Activated B cell treated with CpG ODN at 0.5 μM for 24 hours (primary cell): ENCODE results near the gene PRKG1. TPM values are rescaled to one million over a fixed set of nuclear protein-coding genes. Genes with fewer than 3 reads are reported as not detected.

Source experiments
- ATAC-seq: fragments of 200-7000 bp; cut with Tn5 transposase; one replicate; pipeline ENCODE4 v1.10.0; 2021; ENCODE audit warnings: low read depth, mild to moderate bottlenecking, moderate library complexity
- CTCF ChIA-PET: fragments of 350-600 bp; sonication (Branson Sonifier 250); formaldehyde crosslinking; loops from one replicate; lab custom pipeline; 2021; ENCODE audit warnings: antibody characterized with exemption; lab: Charles Lee
- POLR2A ChIA-PET: fragments of 350-600 bp; sonication (Branson Sonifier 250); formaldehyde crosslinking; loops from one replicate; lab custom pipeline; 2021; ENCODE audit warnings: antibody characterized with exemption; lab: Charles Lee
- DNase-seq: peaks from one replicate; pipeline ENCODE4 v3.0.0; 2022
- H3K27ac Mint-ChIP-seq: one replicate; pipeline ENCODE4 v1.8.0; 2020; ENCODE audit warnings: mixed read lengths
- H3K27me3 Mint-ChIP-seq: one replicate; pipeline ENCODE4 v1.8.0; 2021; ENCODE audit warnings: mixed read lengths
- H3K36me3 Mint-ChIP-seq: one replicate; pipeline ENCODE4 v1.8.0; 2021; ENCODE audit warnings: low read depth, mixed read lengths
- H3K4me1 Mint-ChIP-seq: one replicate; pipeline ENCODE4 v1.8.0; 2021; ENCODE audit warnings: mixed read lengths
- H3K4me3 Mint-ChIP-seq: one replicate; pipeline ENCODE4 v1.8.0; 2020; ENCODE audit warnings: mild to moderate bottlenecking, mixed read lengths
- H3K9me3 Mint-ChIP-seq: one replicate; pipeline ENCODE4 v1.8.0; 2020; ENCODE audit warnings: mixed read lengths
- CTCF ChIP-seq: fragments of 200-600 bp; IDR thresholded peaks from one replicate; pipeline ENCODE4 v1.8.0; 2022; ENCODE audit warnings: antibody characterized with exemption, mild to moderate bottlenecking
- intact Hi-C: fragments of 100-400 bp; cut with micrococcal nuclease; formaldehyde crosslinking; loops from one replicate; pipeline ENCODE4 v1.15.1; 2024
- total RNA-seq: library from RNA; stranded (reverse); gene quantifications from 2 replicates; pipeline ENCODE4 v1.2.3, GENCODE V29; 2022

Gene PRKG1
- total RNA-seq, 1 donor from 2014 or later = not detected

DNA sequence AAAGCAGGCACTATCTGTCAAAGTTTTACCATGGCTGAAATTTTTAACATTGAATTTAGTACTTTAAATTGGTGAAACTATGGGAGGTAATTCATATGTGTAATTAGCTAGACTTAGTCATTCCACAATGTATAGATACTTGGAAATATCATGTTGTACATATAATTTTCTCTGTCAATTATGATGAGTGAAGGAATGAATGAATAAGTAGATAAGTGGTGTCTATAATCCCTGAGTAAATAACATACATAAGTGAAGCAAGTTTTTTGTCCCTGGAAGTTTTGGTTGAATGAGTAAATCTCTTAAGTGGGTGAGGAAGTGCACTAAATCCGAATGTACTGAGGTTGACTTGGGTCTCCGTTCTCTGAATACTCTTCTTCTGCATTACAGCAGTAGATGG is 424.1 kb downstream of the PRKG1 start:
- Mint-ChIP-seq H3K4me1 (no peaks in the 10 kb centered on the region), H3K27me3 (no peaks in the 10 kb centered on the region), H3K9me3 (no peaks in the 10 kb centered on the region), H3K4me3 (no peak overlapping the region), H3K36me3 (no peaks in the 10 kb centered on the region), H3K27ac (no peak overlapping the region)
- CTCF ChIA-PET = no interaction called here
- no peak for TF ChIP-seq CTCF
- DNase-seq (no peak), ATAC-seq (no peak)
- intact Hi-C loops = no loop called here
- POLR2A ChIA-PET = no interaction called here

- ChIA-PET POLR2A (no interaction called here), CTCF (no interaction called here)
- Mint-ChIP-seq H3K4me1 (no peaks in the 10 kb centered on the region), H3K4me3 (no peak overlapping the region), H3K36me3 (no peaks in the 10 kb centered on the region), H3K27me3 (no peaks in the 10 kb centered on the region), H3K27ac (no peak overlapping the region), H3K9me3 (no peaks in the 10 kb centered on the region)
- intact Hi-C loops = no loop called here
- no peak for TF ChIP-seq CTCF
- DNase-seq (no peak), ATAC-seq (no peak)
These were observed 427.1 kb downstream of the PRKG1 start for GRCh38 chr10:51501396-51501795.

DNA sequence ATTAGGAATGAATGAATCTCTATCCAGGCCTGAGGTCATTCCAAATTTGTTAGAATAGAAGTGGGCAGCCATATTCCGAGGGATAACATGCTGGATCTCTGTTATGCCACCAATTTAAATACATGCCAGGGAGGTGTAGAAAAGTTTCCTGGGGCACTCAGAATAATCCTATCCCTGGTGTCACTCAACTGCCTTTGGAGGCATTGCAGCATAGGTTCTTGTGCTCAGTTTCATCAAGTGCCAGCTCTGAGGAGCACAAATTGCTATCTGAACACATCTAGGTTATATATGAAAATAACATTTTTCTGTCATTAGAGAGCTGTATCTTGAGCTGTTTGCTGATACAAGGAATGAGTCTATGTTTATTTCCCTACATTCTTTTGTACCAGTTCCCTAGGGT is 427.8 kb downstream of the PRKG1 start:
- Mint-ChIP-seq H3K27ac (no peak overlapping the region), H3K4me1 (no peaks in the 10 kb centered on the region), H3K9me3 (no peaks in the 10 kb centered on the region), H3K27me3 (no peaks in the 10 kb centered on the region), H3K36me3 (no peaks in the 10 kb centered on the region), H3K4me3 (no peak overlapping the region)
- DNase-seq (no peak), ATAC-seq (no peak)
- ChIA-PET CTCF (no interaction called here), POLR2A (no interaction called here)
- intact Hi-C loops = no loop called here
- no peak for TF ChIP-seq CTCF

DNA sequence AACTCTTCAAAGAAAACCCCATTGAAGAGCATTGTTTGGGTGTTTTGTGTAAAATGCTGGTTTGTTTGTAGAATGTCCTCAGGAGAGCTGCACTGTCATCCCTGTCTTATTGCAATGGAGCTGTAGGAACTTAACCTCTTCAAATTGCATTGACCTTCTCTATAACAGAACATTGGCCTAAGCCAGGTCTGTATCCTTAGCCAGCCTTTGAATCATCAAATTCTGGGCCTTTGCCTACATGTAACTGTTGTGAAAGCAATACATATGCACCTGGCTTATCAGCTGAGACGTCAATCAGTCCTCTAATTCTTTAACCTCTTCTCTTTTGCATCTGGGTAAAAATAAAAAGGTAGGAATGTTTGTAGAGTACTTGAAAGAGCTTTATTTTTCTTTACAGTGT is 429.1 kb downstream of the PRKG1 start:
- Mint-ChIP-seq H3K36me3 (no peaks in the 10 kb centered on the region), H3K27me3 (no peaks in the 10 kb centered on the region), H3K9me3 (no peaks in the 10 kb centered on the region), H3K27ac (no peak overlapping the region), H3K4me3 (no peak overlapping the region), H3K4me1 (no peaks in the 10 kb centered on the region)
- no peak for TF ChIP-seq CTCF
- CTCF ChIA-PET = interaction anchor here (0.7 kb wide), 1 partner anchor 47 kb away, joined by 3 read pairs; no protein-coding TSS in a partner anchor
- DNase-seq (no peak), ATAC-seq (no peak)
- POLR2A ChIA-PET = no interaction called here
- intact Hi-C loops = no loop called here

DNA sequence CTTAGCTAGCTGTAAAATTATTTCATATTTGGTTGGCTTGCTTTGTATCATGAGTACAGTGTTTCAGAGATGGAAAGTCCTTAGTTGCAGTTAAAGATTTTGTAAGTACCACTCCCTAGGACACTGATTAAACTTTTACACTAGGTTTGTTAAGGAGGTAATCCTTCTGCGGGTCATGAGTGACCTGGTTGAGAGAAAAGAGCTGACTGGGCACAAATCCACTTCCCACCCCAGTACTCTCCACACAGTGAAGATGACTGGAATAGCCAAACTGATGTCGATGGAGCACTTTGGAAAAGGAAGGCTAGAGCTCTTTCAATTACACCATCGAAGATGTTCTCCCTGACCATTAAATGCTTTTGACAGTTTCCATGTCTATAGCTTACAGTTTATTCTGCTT is 433.2 kb downstream of the PRKG1 start:
- no peak for TF ChIP-seq CTCF
- CTCF ChIA-PET = no interaction called here
- Mint-ChIP-seq H3K4me1 (no peaks in the 10 kb centered on the region), H3K27me3 (no peaks in the 10 kb centered on the region), H3K4me3 (no peak overlapping the region), H3K9me3 (no peaks in the 10 kb centered on the region), H3K36me3 (no peaks in the 10 kb centered on the region), H3K27ac (no peak overlapping the region)
- no peak for ATAC-seq
- no peak for DNase-seq
- intact Hi-C loops = no loop called here
- POLR2A ChIA-PET = no interaction called here
